COLO668 (cell line): ENCODE measurements around the gene STAT1.
"Not testable (repeated sequence)": the region's sequence is repeated elsewhere in the genome, so short reads cannot be mapped to it uniquely, and the experiment has no call there.

Experiments used
- DNase-seq: peaks from one replicate; lab custom pipeline; 2025; ENCODE audit not compliant: unreplicated experiment; lab: John Stamatoyannopoulos, UW

STAT1 gene

DNA sequence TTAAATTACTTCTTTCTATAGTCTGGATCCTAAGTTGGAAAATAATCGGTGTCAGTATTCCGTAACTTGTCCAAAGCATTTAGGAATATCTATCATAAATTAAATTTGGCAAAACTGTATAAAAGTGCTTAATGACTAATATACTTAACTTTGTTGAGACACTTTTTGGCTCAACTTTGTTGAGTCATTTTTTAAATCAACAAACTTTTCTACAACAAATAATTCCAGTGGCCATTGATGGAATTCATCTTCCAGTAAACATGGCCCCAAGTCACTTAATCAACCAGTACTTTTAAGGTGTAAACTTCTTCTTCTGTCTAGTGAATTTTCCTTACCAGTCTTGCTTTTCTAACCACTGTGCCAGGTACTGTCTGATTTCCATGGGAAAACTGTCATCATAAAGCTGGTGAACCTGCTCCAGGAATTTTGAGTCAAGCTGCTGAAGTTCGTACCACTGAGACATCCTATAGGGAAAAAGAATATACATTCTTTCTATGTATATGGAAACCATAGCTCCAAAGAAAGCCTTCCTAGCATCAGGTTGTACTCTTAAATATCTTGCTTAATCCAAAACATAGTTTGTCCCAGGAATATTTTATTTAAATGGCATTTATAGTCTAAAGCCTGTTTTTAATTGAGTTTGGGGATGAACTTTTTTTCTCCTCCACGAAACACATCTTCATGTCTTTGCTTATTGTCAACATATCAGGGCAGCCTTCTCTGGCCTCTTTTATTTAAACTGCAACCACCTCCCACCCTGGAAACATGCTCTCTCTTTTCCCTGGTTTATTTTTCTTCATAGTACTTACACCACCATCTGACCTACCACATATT is 4.2 kb downstream of the STAT1 start:
- no peak for DNase-seq

DNA sequence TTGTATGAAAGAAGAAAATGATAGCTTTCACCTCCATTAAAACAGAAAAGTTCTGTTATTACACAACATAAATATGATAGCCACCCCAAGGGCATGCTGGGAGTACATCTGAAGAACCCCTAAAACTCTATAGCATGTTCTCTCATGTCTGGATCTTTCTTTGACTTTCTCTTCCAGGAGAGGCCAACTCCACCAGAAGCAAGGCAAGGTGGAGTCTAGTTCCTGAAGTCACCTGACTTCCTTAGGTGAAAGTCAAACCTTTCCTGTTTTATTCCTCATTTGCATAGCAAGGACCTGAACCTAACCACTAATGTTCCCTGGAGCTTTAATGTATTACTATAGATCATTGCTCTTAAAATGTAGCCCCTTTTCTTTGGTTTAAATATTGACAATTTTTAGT is 5.7 kb downstream of the STAT1 start:
- DNase-seq: no peak

DNA sequence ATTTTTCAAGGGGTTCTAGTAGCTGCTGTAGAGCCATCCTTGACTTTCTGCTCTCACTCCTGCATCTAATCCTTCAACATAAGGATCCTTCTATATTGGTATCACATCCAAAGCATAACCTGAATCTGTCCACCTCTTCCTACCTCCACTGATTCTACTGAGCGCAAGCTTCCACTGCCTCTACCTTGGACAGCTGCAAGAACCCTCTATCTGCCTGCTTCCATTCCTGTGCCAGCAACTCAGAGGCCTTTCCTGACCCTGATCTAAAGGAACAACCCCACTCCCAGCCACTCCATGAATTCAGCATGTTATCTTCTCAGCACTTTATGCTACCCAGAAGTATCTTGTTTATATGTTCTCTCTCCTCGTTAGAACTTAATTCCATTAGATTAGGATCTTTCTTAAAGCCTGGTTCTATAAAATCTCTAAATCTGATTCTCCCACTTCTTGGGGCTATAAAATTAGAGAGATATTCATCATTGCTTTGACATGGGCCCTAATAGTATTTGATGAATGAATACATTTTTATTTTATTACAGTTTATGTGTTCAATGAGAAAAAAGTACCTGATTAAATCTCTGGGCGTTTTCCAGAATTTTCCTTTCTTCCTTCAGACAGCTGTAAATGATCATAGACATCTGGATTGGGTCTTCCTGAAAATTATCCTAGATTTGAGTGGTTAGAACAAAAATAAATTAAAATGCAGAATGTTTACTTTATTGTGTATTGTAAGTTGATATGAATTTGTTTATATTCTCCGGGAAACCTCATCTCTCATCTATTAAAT is 6.8 kb downstream of the STAT1 start:
- no peak for DNase-seq

DNA sequence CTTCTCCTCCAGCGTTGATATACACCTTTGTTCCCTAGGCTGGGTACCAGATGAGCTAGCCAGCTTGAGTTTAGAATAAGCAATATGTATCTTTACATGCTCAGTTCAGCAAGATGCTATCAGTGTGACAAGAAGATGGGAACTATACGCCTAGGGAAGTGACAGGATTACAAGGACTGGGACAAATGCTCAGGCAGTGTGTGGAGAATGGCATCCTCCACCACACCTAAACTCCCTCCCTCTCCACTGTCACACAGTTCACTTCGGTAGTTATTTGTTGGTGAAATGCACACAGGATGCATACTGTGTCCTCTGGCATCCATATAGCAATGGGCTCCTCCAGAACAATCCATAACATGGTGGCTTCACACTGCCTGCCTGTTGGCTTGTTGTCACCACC is 7.7 kb downstream of the STAT1 start:
- DNase-seq: no peak

DNA sequence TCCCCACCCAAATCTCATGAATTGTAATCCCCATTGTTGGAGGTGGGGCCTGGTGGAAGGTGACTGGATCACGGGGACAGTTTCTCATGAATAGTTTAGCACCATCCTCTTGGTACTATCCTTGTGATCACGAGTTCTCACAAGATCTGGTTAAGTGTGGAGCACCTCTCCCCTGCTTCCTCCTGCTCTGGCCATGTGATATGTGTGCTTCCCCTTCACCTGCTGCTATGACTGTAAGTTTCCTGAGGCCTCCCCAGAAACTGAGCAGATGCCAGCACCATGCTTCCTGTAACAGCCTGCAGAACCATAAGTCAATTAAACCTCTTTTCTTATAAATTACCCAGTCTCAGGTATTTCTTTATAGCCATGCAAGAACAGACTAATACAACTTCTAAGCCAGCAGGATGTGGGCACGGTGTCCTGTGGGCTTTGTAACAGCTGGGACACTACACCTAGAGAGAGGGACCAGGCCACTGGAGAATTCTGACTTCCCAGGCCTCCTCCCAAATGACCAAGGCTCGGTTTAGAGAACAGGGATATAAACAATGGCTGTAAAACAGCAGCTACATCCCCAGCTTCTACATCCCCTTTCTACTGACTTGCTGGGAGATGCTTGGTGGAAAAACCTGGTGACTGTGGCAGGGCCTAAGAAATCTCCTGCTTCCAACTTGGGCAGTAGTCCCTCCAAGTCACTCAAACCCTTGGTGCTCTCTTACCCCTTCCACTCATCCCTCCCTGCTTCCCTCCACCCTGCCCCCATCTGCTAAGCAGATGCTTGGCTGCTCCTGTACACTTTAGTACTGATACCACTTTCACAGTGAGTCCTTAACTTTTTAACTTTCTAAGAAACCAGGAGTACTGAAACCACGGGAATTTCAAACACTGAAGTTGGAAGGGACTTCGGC is 10.3 kb downstream of the STAT1 start:
- DNase-seq: no peak

DNA sequence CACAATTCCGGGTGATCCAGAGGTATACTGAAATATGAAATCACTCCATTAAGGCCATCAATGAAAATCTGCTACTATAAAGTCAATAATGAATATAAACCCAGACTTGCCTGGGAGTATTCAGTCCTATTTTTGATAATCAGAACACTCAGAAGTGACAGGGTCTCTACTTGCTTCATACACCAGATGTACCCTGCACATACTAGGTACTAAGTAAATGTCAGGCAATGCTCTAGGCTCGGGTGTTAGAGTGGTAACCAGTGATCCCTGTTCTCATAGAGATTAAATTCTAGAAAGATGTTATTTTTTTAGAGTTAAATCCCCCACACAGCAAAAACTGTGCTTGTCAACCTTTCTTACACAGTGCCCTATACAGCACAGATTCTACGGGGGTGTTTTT is 12.3 kb downstream of the STAT1 start:
- no peak for DNase-seq

DNA sequence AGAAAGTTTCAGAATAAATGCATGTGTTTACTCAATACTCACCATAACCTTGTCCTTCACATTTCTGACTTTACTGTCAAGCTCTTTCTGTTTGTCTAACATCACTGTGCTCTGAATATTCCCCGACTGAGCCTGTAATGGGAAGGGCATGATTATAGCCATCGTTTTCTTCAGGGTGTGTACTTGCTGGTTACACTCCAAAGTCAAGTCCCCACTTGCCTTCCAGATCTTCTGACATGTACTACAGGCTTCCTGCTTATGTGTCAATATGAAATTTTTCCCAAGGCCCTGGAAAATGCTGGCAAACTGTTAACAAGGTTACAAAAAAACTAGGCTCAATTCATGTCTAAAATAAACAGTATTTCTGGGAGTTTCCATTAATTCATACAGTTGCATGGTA is 12.9 kb downstream of the STAT1 start:
- DNase-seq: no peak

DNA sequence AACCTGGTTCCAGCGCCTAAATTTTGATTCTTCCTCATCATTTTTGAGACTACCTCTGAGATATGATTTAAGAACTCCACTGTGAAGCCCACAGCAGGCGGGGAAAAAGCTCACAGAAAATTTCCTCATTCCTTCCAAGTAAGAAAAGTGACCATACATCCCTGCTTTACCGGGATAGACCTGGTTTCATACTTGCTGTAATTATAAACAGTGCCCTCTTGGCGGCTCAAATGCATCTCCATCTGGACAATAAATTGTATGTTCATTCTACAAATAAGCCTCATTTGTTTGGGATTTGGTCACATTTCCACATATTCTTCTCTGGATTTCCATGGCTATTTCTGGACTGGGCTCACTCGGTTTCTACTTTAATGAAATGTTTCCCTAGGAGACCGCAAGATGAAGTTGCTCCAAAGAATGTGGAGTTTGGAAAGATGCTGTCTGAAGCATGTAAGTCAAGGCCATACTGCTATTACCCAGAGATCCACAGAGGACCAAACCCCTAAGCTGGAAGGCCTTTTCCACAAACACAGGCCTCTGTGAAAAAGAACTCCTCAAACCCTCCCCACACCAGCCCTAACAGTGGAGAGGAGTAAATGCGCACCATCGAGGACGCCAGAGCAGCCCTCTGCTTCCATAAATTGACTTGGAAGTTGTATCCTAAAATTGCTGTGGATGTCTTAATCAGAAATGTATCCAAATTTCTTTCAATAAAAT is 13.9 kb downstream of the STAT1 start:
- no peak for DNase-seq

DNA sequence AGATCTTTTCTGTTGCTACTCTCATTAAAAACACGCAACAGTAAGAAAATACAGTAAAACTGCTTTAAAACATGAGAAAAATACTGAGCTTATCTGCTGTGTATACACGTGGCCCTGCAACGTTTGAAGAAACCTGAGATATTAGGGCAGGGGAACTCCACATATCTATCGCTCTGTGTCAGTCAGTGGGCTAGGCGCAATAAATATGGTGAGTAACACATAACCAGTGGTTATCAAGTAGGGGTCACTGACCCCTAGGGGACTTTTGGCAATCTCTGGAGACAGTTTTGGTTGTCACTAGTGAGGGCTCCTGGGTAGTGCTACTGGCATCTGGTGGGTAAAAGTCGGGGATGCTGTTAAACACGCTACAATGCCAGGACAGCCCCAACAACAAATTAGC is 14.9 kb downstream of the STAT1 start:
- DNase-seq: no peak

DNA sequence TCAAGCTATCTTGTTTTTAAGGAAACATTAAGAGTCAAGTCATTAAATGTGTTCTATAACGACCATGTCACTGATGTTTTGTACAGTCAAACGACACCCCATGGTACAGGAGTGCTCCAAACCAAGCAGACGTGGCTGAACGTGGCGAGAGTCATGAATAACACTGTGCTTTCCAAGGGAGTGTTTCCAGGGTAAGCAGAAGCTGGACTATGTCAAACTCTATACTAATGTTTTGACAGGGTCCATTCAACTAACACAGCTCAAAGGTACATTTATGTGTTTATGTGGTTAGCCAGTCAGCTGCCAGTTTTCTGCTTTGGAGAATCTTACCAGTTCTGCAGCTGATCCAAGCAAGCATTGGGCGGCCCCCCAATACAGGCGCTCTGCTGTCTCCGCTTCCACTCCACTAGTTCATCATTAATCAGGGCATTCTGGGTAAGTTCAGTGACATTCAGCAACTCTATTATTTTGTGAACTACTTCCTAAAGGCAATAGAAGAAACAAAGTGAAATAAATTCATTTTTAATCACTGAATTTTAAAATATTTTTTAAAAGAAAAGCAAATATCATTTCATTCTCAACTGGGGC is 16.4 kb downstream of the STAT1 start:
- DNase-seq: no peak

DNA sequence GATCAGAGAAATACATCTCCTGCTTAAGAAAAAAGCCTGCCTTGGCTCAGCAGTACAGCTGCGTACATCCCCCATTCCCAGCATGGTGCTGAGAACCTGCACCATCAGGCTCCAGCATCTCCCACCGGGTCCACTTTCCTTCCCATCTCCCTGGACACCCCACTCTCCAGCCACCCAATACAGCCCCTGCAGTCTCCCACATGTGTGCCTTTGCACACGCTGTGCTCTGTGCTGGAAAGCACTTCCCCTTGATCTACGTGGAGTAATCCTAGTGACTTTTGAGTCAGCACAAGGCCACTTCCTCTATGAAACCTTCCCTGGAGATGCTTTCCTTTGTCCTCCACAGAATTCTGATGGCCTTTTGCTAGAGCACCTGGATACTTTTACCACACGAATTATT is 17.0 kb downstream of the STAT1 start:
- no peak for DNase-seq

DNA sequence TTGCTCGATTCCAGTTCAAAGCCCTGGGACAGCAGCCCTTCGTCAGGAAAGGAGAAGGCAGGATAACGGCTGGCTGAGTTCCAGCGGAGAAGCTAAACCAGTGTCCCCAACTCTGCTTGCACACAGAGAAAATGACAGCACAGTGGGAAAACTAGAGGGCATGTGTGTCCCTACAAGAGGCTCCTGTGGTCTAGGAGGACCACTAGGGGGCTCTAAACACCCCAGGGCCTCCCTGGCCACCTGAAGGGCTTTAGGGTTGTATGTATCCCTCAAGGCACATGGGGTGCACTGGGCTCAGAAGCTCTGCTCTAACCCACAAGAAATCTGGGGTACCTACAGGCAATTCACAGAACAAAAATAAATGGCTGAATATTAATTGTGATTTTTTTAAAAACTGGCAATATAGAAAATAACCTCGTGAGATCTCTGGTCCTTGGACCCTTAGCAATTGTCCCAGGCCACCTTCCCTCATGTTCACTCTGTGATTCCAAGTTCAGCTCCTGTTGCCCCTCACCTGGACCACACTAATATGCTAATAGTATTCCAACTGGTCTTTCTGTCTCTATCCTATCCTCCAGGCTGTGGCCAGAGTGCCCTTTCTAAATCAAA is 17.5 kb downstream of the STAT1 start:
- DNase-seq: peak; percentile 29

DNA sequence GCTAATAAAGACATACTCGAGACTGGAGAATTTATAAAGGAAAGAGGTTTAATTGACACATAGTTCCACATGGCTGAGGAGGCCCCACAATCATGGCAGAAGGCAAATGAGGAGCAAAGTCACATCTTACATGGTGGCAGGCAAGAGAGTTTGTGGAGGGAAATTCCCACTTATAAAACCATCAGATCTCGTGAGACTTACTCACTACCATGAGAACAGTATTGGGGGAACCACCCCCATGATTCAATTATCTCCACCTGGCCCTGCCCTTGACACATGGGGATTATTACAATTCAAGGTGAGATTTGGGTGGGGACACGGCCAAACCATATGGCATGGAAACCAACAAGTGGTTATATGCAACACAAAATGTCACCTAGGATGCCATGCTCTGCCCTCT is 18.7 kb downstream of the STAT1 start:
- DNase-seq: not testable (repeated sequence)

DNA sequence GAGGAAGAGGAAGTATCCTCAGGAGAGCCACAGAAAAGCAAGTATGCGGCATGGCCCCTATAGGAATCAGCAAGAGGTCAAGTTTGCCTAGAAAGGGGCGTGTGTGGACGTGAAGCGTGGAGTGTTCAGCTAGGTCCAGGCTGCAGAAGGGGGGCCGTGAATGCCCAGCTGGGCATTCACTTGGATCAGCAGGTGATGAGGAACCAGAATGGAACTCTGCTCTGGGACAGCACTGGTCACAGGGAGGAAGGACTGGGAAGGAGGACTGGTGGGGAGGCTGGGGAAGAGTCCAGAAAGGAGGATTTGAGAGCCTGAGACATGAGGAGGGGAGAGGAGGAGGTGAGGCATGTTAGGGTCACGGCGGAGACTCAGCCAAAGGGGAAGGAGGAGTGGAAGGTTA is 19.8 kb downstream of the STAT1 start:
- DNase-seq: no peak

DNA sequence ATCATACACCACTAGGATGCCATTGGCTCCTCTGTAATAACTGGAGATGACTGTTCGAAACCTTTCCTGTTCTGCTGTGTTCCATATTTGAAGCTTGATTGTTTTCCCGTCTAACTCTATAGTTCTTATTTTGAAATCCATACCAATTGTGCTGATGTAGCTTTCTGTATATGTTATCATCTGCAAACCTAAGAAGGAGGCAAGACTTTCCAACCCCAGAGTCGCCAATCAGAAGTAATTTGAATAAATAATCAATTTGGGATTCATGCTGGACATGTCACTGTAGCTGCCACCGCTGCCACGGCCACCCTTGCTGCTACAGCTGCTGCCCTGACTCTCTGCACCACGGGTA is 20.7 kb downstream of the STAT1 start:
- no peak for DNase-seq

DNA sequence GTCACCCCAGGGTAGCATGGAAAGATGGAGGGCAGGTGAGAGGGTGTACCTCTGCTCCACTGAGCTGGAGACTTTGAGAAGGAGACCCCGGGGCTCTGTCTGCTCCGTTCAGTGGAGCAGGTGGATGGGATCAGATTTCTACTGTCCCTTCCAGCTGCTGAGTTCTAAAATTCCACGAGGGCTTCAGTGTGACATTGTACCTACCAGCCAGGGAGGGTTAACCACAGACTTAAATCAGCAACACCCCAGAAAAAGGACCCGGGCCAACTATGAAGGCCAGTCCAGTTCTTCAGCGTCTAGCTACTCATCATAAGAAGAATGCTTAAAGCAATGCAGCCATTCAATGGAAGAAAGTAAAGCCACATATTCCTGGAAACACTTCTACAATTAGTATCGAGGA is 23.8 kb downstream of the STAT1 start:
- DNase-seq: no peak

DNA sequence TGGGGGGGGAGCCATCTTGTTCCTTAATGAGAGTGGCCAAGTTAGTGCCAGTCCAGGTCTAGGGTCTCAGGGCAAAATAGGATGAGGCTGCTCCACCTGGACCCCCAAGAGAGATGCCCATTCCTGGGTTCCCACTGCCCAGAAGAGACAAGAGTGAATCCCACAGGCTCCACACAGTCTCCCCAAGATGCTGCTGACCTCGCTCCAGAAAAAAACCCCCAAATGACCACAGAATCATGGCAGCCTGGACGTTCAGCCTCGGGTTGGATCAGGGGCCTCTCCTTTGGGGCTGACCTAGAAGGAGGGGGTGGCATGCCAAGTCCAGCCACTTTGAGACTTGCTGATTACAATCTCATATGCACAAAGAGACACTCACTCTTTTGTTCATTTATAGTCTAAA is 25.1 kb downstream of the STAT1 start:
- no peak for DNase-seq

DNA sequence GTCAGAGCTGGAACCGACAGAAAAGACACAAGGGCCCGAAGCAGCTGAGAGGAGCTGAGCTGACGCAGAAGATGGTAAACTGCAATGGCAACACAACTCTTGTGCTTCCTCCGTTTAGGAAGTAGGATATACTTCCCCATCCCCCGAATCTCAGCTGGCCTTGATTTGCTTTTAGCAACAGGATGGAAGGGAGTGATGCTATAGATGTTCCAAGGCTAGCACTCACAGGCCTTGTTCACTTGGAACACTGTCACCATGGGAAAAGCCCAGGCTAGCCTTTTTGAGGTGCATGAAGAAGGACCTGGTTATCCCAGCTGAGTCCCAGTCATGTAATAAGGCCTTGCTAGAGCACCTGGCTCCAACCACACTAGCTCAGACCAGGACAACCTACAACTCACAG is 26.0 kb downstream of the STAT1 start:
- DNase-seq: no peak

DNA sequence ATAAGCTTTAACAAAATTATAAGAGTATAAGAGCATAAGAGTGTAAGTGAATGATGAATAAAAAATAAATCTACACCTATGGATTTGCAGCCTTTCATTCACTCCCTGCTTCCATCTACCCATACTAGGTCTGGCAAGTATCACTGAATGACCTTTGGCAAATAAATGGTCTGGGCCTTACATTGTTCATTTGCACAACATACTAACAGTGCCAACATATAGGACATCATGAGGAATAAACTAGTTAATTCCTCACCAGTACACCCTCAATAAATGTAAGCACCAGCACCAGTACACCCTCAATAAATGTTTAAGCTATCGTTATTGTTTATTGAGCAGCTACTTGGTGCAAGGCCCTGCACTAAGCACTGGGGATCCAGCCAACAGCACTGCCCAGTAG is 26.9 kb downstream of the STAT1 start:
- no peak for DNase-seq
